ENCODE results near the gene TTLL5.

The TTLL5 gene

DNA sequence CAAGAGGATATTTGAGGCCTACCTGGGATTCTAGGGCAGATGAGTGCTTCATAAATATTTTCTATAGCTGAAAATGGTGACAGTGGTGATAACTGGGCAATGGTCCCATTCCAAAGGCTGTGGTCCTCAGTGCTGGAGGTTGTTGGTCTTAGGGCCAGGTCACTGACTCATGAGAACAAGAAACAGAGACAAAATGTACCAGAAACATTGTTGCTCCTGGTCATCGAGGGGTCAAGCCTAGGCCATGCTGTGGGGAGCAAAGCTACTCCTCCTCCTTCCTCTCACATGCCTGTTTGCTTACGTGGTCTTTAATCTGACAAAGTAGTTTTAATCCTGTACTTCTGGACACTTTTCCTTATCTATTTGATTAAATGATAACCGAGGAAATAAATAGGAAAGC is 34.2 kb upstream of the TTLL5 start:
- H3K4me3 ChIP-seq (ENCODE audit: low read depth, low read length) = no peak overlapping the region
- TF ChIP-seq, protein P1, sequence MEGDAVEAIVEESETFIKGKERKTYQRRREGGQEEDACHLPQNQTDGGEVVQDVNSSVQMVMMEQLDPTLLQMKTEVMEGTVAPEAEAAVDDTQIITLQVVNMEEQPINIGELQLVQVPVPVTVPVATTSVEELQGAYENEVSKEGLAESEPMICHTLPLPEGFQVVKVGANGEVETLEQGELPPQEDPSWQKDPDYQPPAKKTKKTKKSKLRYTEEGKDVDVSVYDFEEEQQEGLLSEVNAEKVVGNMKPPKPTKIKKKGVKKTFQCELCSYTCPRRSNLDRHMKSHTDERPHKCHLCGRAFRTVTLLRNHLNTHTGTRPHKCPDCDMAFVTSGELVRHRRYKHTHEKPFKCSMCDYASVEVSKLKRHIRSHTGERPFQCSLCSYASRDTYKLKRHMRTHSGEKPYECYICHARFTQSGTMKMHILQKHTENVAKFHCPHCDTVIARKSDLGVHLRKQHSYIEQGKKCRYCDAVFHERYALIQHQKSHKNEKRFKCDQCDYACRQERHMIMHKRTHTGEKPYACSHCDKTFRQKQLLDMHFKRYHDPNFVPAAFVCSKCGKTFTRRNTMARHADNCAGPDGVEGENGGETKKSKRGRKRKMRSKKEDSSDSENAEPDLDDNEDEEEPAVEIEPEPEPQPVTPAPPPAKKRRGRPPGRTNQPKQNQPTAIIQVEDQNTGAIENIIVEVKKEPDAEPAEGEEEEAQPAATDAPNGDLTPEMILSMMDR (IDR thresholded peaks at IDR 0.05; ENCODE audit: borderline replicate concordance, insufficient read depth, low read depth, low read length) = no peak

DNA sequence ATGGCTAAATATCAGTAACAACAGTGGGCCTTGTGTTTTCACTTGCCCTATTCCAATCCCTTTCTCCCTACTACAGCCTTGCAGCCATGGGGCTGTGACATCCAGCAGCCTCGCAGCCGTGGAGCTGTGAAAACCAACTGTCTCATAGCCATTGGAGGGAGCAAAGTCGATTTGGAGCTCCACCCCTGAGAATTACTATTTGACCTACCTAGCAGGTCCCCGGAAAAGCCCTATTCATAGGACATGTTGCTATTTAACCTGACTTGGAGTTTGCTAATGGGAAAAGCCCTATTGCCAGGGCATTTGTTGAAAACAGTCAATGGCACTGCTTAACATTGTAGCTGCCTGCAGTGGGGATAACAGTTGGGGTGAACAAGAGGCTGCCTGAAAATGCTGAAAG is 33.6 kb upstream of the TTLL5 start:
- H3K4me3 ChIP-seq (ENCODE audit: low read depth, low read length) = no peak overlapping the region
- TF ChIP-seq, protein P1 (IDR thresholded peaks at IDR 0.05; ENCODE audit: borderline replicate concordance, insufficient read depth, low read depth, low read length) = no peak

DNA sequence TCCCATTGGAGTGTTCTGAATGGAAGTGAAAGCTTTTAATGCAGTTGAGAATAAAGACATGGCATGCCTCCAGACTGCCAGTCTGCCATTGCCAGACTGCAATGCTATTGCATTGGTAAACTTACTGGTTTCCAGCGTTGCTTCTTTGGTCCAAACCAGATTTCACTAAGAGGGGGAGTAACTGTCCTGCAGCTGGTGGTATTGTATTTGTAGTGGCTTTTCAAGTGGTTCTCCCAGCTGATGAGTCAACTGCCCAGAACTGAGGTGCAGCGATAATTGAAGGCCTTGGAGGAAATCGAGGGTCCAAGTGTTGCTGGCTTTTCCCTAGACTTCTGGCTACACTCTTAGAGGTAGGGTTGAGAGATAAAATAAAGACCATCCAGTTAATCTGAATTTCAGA is 32.2 kb upstream of the TTLL5 start:
- no peak overlapping the region for H3K4me3 ChIP-seq (ENCODE audit: low read depth, low read length)
- TF ChIP-seq, protein P1 (IDR thresholded peaks at IDR 0.05; ENCODE audit: borderline replicate concordance, insufficient read depth, low read depth, low read length) = no peak

DNA sequence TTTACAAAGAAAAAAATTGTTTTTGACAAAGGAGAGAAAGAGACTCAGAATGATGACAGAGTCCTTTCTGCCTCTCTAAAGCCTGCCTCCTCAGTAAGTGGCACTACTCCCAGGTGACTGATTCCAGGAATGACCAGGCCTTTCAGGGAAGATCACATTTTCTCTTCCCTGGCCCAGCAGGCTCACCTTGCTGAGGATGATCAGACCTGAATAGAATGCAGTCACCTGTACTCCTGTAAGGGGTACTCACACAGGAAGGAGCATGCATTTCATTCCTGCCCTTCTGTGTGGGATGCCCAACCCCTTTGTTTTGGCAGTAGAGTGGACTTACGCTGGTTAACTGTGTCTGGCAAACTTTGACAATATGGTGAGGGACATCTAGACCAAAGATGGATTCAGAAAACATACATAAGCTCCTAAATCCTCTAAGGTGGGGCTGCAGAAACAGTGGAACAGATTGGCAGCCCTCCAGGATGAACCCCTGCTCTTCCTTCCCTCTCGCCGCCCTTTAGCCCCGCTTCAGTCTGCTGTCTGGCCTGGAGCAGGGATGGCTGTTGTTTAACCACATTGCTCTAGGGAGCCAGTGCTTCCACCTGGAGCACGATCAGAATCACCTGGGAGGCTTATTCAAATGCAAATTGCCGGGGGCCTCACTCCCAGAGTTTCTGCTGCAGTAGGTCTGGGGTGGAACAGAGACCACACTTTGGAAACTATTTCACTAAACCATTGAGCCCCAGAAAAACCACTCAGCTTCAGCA is 30.2 kb upstream of the TTLL5 start:
- no peak overlapping the region for H3K4me3 ChIP-seq (ENCODE audit: low read depth, low read length)
- TF ChIP-seq, protein P1 (IDR thresholded peaks at IDR 0.05; ENCODE audit: borderline replicate concordance, insufficient read depth, low read depth, low read length) = no peak

DNA sequence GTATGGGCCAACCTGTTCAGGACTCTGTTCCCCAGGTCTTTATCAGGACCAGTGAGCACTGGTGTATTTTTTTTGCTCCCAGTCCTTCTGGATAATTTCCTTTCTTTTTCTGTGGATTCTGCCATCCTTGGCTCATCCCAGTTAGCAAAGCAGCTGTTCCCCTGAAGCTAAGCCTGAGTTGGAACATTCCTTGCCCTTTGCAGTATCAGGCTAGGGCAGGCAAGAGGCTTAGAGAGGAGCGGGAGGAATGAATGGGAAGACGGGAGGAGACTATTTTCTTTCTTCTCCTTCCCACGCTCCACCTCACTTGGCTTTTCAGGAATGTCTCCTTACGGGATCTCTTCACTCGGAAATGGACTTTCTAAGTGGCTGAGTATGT is 29.6 kb upstream of the TTLL5 start:
- no peak overlapping the region for H3K4me3 ChIP-seq (ENCODE audit: low read depth, low read length)
- TF ChIP-seq, protein P1 (IDR thresholded peaks at IDR 0.05; ENCODE audit: borderline replicate concordance, insufficient read depth, low read depth, low read length) = no peak

DNA sequence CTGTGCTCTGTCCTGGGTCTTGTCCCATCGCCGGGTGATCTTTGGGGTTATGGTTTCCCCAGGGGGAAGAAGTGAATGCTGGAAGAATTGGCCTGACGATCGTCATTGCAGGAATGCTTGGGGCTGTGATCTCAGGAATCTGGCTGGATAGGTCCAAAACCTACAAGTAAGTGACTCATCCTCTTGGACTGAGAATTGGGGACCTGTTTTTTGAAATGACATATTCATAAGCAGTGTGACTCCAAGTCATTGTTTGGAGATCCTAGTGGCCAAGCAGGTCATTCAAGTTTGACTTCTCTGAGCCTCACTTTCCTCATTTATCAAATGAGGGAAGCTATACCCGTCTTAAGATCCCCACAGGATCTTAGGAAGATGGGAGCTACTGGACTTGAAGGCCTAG is 26.2 kb upstream of the TTLL5 start:
- no peak overlapping the region for H3K4me3 ChIP-seq (ENCODE audit: low read depth, low read length)
- TF ChIP-seq, protein P1 (IDR thresholded peaks at IDR 0.05; ENCODE audit: borderline replicate concordance, insufficient read depth, low read depth, low read length) = no peak

DNA sequence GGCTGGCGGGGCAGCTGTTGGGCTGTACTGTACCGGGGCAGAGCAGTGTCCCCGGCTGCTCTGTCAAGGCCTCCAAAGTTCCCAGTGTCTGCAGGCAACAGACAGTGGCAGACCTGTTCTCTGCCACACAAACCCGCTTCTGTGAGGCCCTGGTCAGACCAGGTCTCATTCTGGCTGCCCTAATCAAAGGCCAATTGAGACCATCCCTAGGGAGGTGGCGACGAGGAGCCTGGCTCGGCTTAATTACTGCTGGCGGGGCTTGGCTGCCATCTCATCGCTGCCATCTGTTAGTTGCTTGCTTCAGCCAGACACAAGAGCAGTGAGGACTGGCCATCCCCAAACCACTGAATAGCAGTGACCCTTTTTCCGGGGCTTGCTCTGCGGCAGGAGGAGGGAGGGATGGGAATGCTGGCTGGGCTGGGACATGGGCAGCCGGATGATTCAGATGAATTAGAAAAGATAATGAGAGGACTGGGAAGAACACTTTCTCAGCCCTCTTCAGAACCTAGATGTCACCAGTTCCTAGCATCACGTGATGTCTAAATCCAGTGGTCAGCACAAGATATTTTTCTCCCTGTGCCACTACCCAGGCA is 24.9 kb upstream of the TTLL5 start:
- TF ChIP-seq, protein P1 (IDR thresholded peaks at IDR 0.05; ENCODE audit: borderline replicate concordance, insufficient read depth, low read depth, low read length) = no peak
- no peak overlapping the region for H3K4me3 ChIP-seq (ENCODE audit: low read depth, low read length)

Data from GM12875 (cell line).